ENCODE measurements around the gene SDR9C7.

DNA sequence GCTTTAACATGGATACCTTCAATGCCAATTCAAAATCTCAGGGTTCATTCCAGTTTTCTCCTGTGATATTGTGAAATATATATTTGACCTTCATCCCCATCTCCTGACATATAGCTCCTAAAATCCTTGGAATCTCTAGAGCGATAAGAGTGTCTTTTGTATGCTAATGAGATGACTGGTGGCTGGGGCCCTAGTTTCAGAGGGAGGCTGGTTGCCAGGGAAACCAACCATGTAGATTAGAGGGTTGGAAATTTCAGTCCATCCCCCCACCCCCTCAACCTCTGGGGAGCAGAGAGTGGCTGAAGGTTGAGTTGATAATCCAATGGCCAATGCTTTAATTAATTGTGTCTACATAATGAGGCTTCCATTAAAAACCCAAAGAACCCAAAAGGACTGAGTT lies 59.4 kb downstream of the SDR9C7 start:
- no peak for TF ChIP-seq TAF1 (IDR thresholded peaks at IDR 0.05; ENCODE audit: borderline replicate concordance, insufficient read depth, low read length)
- TF ChIP-seq, protein P1, sequence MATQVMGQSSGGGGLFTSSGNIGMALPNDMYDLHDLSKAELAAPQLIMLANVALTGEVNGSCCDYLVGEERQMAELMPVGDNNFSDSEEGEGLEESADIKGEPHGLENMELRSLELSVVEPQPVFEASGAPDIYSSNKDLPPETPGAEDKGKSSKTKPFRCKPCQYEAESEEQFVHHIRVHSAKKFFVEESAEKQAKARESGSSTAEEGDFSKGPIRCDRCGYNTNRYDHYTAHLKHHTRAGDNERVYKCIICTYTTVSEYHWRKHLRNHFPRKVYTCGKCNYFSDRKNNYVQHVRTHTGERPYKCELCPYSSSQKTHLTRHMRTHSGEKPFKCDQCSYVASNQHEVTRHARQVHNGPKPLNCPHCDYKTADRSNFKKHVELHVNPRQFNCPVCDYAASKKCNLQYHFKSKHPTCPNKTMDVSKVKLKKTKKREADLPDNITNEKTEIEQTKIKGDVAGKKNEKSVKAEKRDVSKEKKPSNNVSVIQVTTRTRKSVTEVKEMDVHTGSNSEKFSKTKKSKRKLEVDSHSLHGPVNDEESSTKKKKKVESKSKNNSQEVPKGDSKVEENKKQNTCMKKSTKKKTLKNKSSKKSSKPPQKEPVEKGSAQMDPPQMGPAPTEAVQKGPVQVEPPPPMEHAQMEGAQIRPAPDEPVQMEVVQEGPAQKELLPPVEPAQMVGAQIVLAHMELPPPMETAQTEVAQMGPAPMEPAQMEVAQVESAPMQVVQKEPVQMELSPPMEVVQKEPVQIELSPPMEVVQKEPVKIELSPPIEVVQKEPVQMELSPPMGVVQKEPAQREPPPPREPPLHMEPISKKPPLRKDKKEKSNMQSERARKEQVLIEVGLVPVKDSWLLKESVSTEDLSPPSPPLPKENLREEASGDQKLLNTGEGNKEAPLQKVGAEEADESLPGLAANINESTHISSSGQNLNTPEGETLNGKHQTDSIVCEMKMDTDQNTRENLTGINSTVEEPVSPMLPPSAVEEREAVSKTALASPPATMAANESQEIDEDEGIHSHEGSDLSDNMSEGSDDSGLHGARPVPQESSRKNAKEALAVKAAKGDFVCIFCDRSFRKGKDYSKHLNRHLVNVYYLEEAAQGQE (IDR thresholded peaks at IDR 0.05; ENCODE audit: insufficient read depth in 1 of 2, low read depth in 2 of 2, low read length in 2 of 2) = no peak
- no peak for TF ChIP-seq POLR2AphosphoS5 (IDR thresholded peaks at IDR 0.05; ENCODE audit: low read depth, low read length)
- TF ChIP-seq SIN3A (IDR thresholded peaks at IDR 0.05; ENCODE audit: borderline replicate concordance, insufficient read depth, low read length) = no peak
- no peak for TF ChIP-seq FOXP2 (optimal IDR thresholded peaks at IDR 0.05; ENCODE audit: borderline replicate concordance, extremely low read depth, extremely low read length, insufficient read depth)
